GM12878 (cell line): Measurements from ENCODE around the gene B3GALT4. TPM values are rescaled to one million over a fixed set of nuclear protein-coding genes. Genes with fewer than 3 reads are reported as not detected.
A peak's percentile ranks its signal among the peaks of the same experiment; 100 is the strongest.

Experiments
- ATAC-seq: fragments of 200-7000 bp; cut with Tn5 transposase; 3 replicates; pipeline ENCODE4 v1.9.1; 2020; ENCODE audit warnings: mild to moderate bottlenecking, moderate library complexity
- BruUV-seq: library from RNA; stranded (reverse); fragments of 400-500 nt; replicated peaks from 2 replicates; lab custom pipeline; 2021; lab: Mats Ljungman, UMichigan
- CTCF ChIA-PET: fragments of 300-600 bp; sonication (Branson Sonifier 250); formaldehyde crosslinking; extraction: SDS; loops from one replicate; lab custom pipeline; 2021; ENCODE audit warnings: inconsistent platforms; lab: Yijun Ruan, JAX
- POLR2A ChIA-PET: fragments of 350-600 bp; formaldehyde crosslinking; extraction: SDS; loops from one replicate; lab custom pipeline; 2021; ENCODE audit warnings: inconsistent platforms; lab: Charles Lee
- RAD21 ChIA-PET: fragments of 300-600 bp; sonication (Branson Sonifier 250); formaldehyde crosslinking; loops from one replicate; lab custom pipeline; 2023; ENCODE audit warnings: antibody characterized with exemption; ENCODE audit not compliant: unreplicated experiment; lab: Charles Lee
- SMC1A ChIA-PET: fragments of 300-600 bp; sonication (Branson Sonifier 250); formaldehyde crosslinking; loops from one replicate; lab custom pipeline; 2023; ENCODE audit not compliant: unreplicated experiment, uncharacterized antibody; lab: Charles Lee
- DNase-seq: peaks from one replicate; pipeline ENCODE4 v3.0.0-alpha.2; 2011; ENCODE audit warnings: low read depth, low spot score
- FAIRE-seq: peaks from 3 replicates; lab custom pipeline; 2011; peaks lifted over from hg19 to GRCh38; lab: Jason Lieb, UNC
- H2AFZ ChIP-seq: 2 replicates; pipeline ENCODE4 v1.6.0; 2011; ENCODE audit warnings: low read depth, low read length, control low read depth; ENCODE audit not compliant: control insufficient read depth
- H3K27ac ChIP-seq: 2 replicates; pipeline ENCODE4 v1.5.1; 2011; ENCODE audit warnings: control low read depth; ENCODE audit not compliant: control insufficient read depth, insufficient read depth
- H3K27me3 ChIP-seq, 2 experiments: replicated peaks in 1 of 2; 2 replicates each; pipeline versions ENCODE4 v1.6.0 to v1.6.1; 2011; ENCODE audit warnings: low read length in 1 of 2; ENCODE audit not compliant: control insufficient read depth in 2 of 2, insufficient read depth in 2 of 2
- H3K36me3 ChIP-seq, 2 experiments: 2 replicates each; pipeline ENCODE4 v1.5.1; 2011; ENCODE audit warnings: low read length in 1 of 2; ENCODE audit not compliant: control insufficient read depth in 2 of 2, insufficient read depth in 2 of 2
- H3K4me1 ChIP-seq: 2 replicates; pipeline ENCODE4 v1.6.1; 2011; ENCODE audit warnings: mild to moderate bottlenecking, low read length, moderate library complexity, mixed read lengths; ENCODE audit not compliant: control insufficient read depth, insufficient read depth
- H3K4me2 ChIP-seq: 2 replicates; pipeline ENCODE4 v1.6.0; 2011; ENCODE audit warnings: control low read depth; ENCODE audit not compliant: control insufficient read depth, insufficient read depth
- H3K4me3 ChIP-seq: fragments of 200-600 bp; sonication (generic); 2 replicates; pipeline ENCODE4 v1.5.1; 2016
- H3K79me2 ChIP-seq: 2 replicates; pipeline ENCODE4 v1.6.0; 2011; ENCODE audit warnings: low read length; ENCODE audit not compliant: control insufficient read depth, insufficient read depth
- H3K9ac ChIP-seq: 2 replicates; pipeline ENCODE4 v1.8.0; 2011; ENCODE audit warnings: low read length, control low read depth, mixed read lengths; ENCODE audit not compliant: control insufficient read depth, insufficient read depth
- H3K9me3 ChIP-seq: replicated peaks from 3 replicates; pipeline ENCODE4 v1.5.1; 2011; ENCODE audit warnings: mild to moderate bottlenecking, low read length; ENCODE audit not compliant: control insufficient read depth, insufficient read depth
- H4K20me1 ChIP-seq: 2 replicates; pipeline ENCODE4 v1.6.0; 2011; ENCODE audit not compliant: control insufficient read depth, insufficient read depth
- CEBPB ChIP-seq, 2 experiments: fragments of 150-350 bp in 1 of 2; IDR thresholded peaks; 2 replicates each; pipeline ENCODE4 v1.6.1; 2012 to 2014; ENCODE audit warnings: low read depth in 2 of 2, low read length in 2 of 2, borderline replicate concordance in 1 of 2, inconsistent platforms in 1 of 2
- POLR2A ChIP-seq: IDR thresholded peaks from 2 replicates; pipeline ENCODE4 v1.6.1; 2011; ENCODE audit warnings: low read depth, mild to moderate bottlenecking, low read length
- SP1 ChIP-seq: IDR thresholded peaks from one replicate; pipeline ENCODE4 v1.6.1; 2011; ENCODE audit warnings: low read depth, low read length
- WGBS: methylation state at CpG from one replicate; pipeline ENCODE4 v1.1.6; 2016; ENCODE audit warnings: low lambda C conversion rate; ENCODE audit not compliant: insufficient replicate concordance, insufficient coverage; ENCODE audit errors: missing lambda C conversion rate; 5-methylcytosine and 5-hydroxymethylcytosine counted together
- in situ Hi-C: fragments of 300-500 bp; cut with MboI; formaldehyde crosslinking; loops from 9 replicates; pipeline ENCODE4 v1.14.3; 2018; ENCODE audit warnings: mixed read lengths
- intact Hi-C: fragments of 100-400 bp; cut with micrococcal nuclease; formaldehyde crosslinking; loops from one replicate; pipeline ENCODE4 v1.14.2; 2022; ENCODE audit not compliant: unreplicated experiment
- polyA plus RNA-seq, 11 experiments: library from polyadenylated mRNA; depleted of rRNA in 4 of 11; unstranded in 6 of 11; stranded (reverse) in 5 of 11; fragments of >200 nt; fragmentation: Nextera tagmentation in 4 of 11; fragmentation: Illumina TruSeq in 1 of 11; extraction: Ambion mirVana in 4 of 11; extraction: Trizol in 1 of 11; gene quantifications; 1 replicate in 1 of 11; 2 replicates in 10 of 11; pipeline versions ENCODE4 v1.2.1 to v1.2.3, GENCODE V29; 2011 to 2016; ENCODE audit warnings: inconsistent platforms in 2 of 11, missing spikeins in 2 of 11, low read depth in 1 of 11
- total RNA-seq, 4 experiments: library from RNA; depleted of rRNA in 3 of 4; stranded (reverse); fragments of >200 nt in 3 of 4; fragmentation: Illumina TruSeq in 1 of 4; extraction: Trizol in 1 of 4; gene quantifications; 2 replicates each; pipeline versions ENCODE4 v1.2.1 to v1.2.3, GENCODE V29; 2013 to 2021
- TF ChIP-seq, protein P1 (sequence below), 3 experiments: IDR thresholded peaks in 2 of 3; conservative IDR thresholded peaks in 1 of 3; 2 replicates each; pipeline ENCODE4 v1.5.1; 2011; ENCODE audit warnings: low read depth in 3 of 3, low read length in 3 of 3, mild to moderate bottlenecking in 3 of 3, control low read depth in 2 of 3, moderate library complexity in 2 of 3, inconsistent platforms in 1 of 3, mixed read lengths in 1 of 3; ENCODE audit not compliant: control insufficient read depth in 2 of 3, insufficient read depth in 1 of 3; ENCODE audit errors: extremely low read depth in 1 of 3
- TF ChIP-seq, protein P2 (sequence below): fragments of 450-650 bp; IDR thresholded peaks from 2 replicates; pipeline ENCODE4 v1.6.1; 2017; ENCODE audit warnings: low read depth, mild to moderate bottlenecking, moderate library complexity

B3GALT4 gene
- total and polyA plus RNA-seq, 10 of the 15 experiments (the other 5 are each of a cell fraction or from before 2014, with no cell fraction given) = 0.27 to 8.2 (median 2.6) TPM

DNA sequence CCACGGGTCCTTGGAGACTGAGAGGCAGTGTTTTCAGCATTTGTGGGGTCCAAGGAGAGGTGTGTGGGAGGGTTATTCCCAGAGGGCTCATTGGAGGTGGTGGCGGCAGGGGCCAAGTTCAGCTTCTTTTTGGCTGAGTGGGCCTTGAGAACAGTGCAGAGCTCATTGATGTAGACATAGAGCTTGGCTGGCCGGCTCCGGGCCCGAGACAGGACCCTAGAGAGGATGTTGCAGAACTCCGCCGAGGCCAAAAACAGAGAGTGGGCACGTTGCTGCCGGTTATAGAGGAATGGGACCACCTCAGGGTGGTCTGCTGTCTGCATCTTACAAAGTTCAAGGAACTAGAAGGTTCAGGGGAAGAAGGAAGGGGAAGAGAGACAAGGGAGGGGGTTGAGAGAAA is 44.3 kb downstream of the B3GALT4 start:
- ChIA-PET CTCF (no interaction called here), RAD21 (interaction anchor here (0.8 kb wide), 1 partner anchor 9 kb away, joined by 3 read pairs; no protein-coding TSS in a partner anchor)
- FAIRE-seq = no peak

More for the DNA sequence above, 44.3 kb downstream of the B3GALT4 start:
- intact Hi-C loops = no loop called here
- peak overlapping the region; percentile 83; the same call in 1 of the 2 replicates for H3K27ac ChIP-seq
- 0 out of 2 replicates have a peak, but pooled peaks cover 3% of the 10 kb centered on the region for H4K20me1 ChIP-seq
- SMC1A ChIA-PET = no interaction called here
- no peaks in the 10 kb centered on the region for H3K27me3 ChIP-seq
- H3K36me3 ChIP-seq = peaks cover 12 to 16% of the 10 kb centered on the region in 2 experiments; a peak in 3 of 4 replicates
- peaks cover 33% of the 10 kb centered on the region for H3K79me2 ChIP-seq
- POLR2A ChIA-PET = interaction anchor here (0.5 to 1.4 kb wide), 4 partner anchors 8 to 33 kb away, joined by 3 to 4 read pairs (median 4); partner anchors contain the start of gene TAPBP
- DNase-seq = no peak
- no TSS peak for BruUV-seq
- H3K4me2 ChIP-seq = peak overlapping the region; percentile 94
- no peak overlapping the region for H2AFZ ChIP-seq
- no peak for ATAC-seq
- 54% methylated on average over 9 of the region's 9 CpGs for WGBS
- in situ Hi-C loops = no loop called here
- peak overlapping the region; percentile 81 for H3K9ac ChIP-seq
- H3K4me3 ChIP-seq = peak overlapping the region; percentile 91
- peaks cover 22% of the 10 kb centered on the region for H3K4me1 ChIP-seq
- TF ChIP-seq, protein P1, sequence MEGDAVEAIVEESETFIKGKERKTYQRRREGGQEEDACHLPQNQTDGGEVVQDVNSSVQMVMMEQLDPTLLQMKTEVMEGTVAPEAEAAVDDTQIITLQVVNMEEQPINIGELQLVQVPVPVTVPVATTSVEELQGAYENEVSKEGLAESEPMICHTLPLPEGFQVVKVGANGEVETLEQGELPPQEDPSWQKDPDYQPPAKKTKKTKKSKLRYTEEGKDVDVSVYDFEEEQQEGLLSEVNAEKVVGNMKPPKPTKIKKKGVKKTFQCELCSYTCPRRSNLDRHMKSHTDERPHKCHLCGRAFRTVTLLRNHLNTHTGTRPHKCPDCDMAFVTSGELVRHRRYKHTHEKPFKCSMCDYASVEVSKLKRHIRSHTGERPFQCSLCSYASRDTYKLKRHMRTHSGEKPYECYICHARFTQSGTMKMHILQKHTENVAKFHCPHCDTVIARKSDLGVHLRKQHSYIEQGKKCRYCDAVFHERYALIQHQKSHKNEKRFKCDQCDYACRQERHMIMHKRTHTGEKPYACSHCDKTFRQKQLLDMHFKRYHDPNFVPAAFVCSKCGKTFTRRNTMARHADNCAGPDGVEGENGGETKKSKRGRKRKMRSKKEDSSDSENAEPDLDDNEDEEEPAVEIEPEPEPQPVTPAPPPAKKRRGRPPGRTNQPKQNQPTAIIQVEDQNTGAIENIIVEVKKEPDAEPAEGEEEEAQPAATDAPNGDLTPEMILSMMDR (IDR thresholded peaks at IDR 0.05 in 2 of 3, conservative IDR thresholded peaks at IDR 0.05 in 1 of 3; ENCODE audit: control insufficient read depth in 2 of 3, extremely low read depth in 1 of 3, insufficient read depth in 1 of 3, low read depth in 3 of 3, low read length in 3 of 3) = no peak
- TF ChIP-seq SP1 (no peak), POLR2A (no peak), CEBPB (IDR thresholded peaks at IDR 0.05; ENCODE audit: borderline replicate concordance in 1 of 2, low read depth in 2 of 2, low read length in 2 of 2) (no peak)
- TF ChIP-seq, protein P2, sequence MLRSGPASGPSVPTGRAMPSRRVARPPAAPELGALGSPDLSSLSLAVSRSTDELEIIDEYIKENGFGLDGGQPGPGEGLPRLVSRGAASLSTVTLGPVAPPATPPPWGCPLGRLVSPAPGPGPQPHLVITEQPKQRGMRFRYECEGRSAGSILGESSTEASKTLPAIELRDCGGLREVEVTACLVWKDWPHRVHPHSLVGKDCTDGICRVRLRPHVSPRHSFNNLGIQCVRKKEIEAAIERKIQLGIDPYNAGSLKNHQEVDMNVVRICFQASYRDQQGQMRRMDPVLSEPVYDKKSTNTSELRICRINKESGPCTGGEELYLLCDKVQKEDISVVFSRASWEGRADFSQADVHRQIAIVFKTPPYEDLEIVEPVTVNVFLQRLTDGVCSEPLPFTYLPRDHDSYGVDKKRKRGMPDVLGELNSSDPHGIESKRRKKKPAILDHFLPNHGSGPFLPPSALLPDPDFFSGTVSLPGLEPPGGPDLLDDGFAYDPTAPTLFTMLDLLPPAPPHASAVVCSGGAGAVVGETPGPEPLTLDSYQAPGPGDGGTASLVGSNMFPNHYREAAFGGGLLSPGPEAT = no peak
- TF ChIP-seq, all 136 proteins: peak for 0
- H3K9me3 ChIP-seq = no peaks in the 10 kb centered on the region
